HG02763 (cell line): ENCODE results near the gene HNRNPCL2.
"Not testable (repeated sequence)": the region's sequence is repeated elsewhere in the genome, so short reads cannot be mapped to it uniquely, and the experiment has no call there.

ENCODE experiments used
- ATAC-seq: cut with Tn5 transposase; IDR thresholded peaks from one replicate; pipeline ENCODE4 v1.9.1; 2021; ENCODE audit warnings: mild to moderate bottlenecking, moderate library complexity; ENCODE audit not compliant: unreplicated experiment

The HNRNPCL2 gene

DNA sequence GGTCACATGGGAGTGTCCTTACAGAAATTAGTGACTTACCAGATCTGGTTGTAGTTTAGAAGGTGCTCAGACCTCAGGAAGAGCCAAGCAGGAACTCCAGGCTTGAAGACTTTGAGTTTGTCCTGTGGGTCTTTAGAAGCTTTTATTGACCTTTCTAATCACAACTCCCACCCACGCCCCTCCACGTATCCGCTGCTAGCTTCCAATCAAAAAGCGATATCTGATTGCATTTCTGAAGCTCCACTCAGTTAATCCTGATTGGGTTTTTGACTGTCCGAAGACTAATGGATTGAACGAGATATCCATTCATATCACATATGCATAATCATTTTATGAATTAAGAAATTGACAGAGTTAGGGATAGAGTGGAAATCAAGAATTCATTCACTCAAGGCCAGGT is at the start of gene HNRNPCL2:
HNRNPCL2 (minus strand) TSS at position 101 of the 400 bp plus-strand sequence. CDS start 454 bp downstream, outside the sequence.
- ATAC-seq, result not testable (repeated sequence)

DNA sequence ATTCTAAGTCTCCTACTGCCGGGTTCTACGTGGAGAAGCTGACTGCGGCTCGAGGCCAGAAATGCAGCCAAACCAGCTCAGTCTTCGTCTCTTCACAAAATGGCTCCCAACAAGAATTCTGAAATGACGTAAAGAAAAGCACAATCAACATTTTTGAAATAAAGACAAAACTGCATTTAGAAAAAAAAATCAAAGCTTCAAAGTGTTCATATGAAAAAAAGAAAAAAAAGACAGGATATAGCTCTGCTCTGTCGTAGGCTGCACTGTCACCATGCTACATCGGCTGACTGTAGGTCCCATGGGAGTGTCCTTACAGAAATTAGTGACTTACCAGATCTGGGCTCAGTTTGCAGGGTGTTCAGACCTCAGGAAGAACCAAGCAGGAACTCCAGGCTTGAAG is 48.9 kb upstream of the HNRNPCL2 start, which contains the start of gene HNRNPCL4:
HNRNPCL4 (minus strand) TSS at position 101 of the 400 bp plus-strand sequence. CDS start 164 bp downstream, outside the sequence.
- ATAC-seq, result not testable (repeated sequence)

DNA sequence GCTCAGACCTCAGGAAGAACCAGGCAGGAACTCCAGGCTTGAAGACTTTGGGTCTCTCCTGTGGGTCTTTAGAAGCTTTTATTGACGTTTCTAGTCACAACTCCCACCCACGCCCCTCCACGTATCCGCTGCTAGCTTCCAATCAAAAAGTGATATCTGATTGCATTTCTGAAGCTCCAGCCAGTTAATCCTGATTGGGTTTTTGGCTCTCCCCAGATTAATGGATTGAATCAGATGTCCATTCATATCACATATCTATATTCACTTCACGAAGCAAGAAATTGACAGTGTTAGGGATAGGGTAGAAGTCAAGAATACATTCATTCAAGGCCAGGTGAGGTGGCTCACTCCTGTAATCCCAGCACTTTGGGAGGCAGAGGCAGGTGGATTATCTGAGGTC is 39.3 kb upstream of the HNRNPCL2 start, which contains the start of gene PRAMEF26:
PRAMEF26 (minus strand) TSS at position 101 of the 400 bp plus-strand sequence. CDS start 2,914 bp downstream, outside the sequence.
- ATAC-seq, result not testable (repeated sequence)

DNA sequence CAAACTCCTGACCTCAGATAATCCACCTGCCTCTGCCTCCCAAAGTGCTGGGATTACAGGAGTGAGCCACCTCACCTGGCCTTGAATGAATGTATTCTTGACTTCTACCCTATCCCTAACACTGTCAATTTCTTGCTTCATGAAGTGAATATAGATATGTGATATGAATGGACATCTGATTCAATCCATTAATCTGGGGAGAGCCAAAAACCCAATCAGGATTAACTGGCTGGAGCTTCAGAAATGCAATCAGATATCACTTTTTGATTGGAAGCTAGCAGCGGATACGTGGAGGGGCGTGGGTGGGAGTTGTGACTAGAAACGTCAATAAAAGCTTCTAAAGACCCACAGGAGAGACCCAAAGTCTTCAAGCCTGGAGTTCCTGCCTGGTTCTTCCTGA is 46.2 kb downstream of the HNRNPCL2 start, which contains the start of gene PRAMEF25:
PRAMEF25 (plus strand) TSS at position 301 of the 400 bp plus-strand sequence. CDS start 2,920 bp downstream, outside the sequence.
- not testable (repeated sequence) for ATAC-seq
